ENCODE data around the gene MFSD11.
A peak's percentile ranks its signal among the peaks of the same experiment; 100 is the strongest.
"Not testable (repeated sequence)": the region's sequence is repeated elsewhere in the genome, so short reads cannot be mapped to it uniquely, and the experiment has no call there.

The MFSD11 gene

DNA sequence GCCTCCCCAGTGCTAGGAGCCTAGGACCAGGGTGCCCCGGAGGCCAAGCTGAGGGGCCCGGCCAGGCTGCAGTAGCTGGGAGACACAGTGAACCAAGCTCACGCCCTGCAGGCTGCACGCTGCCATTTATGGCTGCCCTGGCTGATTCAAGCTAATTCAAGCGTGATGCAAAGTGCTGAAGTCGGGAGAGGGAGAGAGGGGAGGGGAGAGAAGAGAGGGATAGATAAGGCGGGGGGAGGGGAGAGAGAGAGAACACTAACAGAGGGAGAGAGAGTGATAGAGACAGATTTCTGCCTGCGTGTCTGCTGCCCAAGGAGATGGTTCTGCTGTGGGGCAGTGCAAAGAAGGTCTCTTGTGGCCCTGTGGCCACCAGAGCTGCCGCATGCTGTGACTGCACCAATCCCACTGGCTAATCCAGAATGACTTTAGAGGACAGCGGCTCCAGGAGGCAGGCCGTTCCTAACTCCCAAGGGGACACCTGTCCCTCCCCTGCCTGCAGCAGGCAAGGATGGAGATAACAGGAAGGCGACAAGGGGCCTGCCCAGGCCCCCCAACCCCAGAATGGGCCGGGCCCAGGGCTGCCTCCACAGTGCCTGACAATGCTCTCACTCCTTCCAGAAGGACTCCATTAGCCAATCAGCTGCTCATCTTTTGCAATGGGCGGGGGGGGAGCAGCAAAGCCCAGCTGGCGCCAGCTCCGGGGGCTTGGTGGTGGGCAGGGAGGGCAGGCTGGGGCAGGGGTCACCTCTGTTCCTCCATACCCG is 40.0 kb upstream of the MFSD11 start:
- Histone ChIP-seq H3K36me3 (ENCODE audit: insufficient read depth, low read length) (no peaks in the 10 kb centered on the region), H3K27ac (peak overlapping the region; percentile 71), H3K4me3 (peak overlapping the region; percentile 51), H3K9me3 (ENCODE audit: low read depth, low read length) (no peaks in the 10 kb centered on the region), H3K9ac (ENCODE audit: insufficient read length) (peak overlapping the region; percentile 17)
- no peak for TF ChIP-seq POLR2AphosphoS5 (IDR thresholded peaks at IDR 0.05; ENCODE audit: borderline replicate concordance, low read depth, low read length)
- no peak for TF ChIP-seq FOXP2 (optimal IDR thresholded peaks at IDR 0.05; ENCODE audit: control extremely low read depth, extremely low read length, insufficient read depth)
- TF ChIP-seq EZH2 (IDR thresholded peaks at IDR 0.05) = no peak
- no peak for DNase-seq (ENCODE audit: low read depth, low spot score)

DNA sequence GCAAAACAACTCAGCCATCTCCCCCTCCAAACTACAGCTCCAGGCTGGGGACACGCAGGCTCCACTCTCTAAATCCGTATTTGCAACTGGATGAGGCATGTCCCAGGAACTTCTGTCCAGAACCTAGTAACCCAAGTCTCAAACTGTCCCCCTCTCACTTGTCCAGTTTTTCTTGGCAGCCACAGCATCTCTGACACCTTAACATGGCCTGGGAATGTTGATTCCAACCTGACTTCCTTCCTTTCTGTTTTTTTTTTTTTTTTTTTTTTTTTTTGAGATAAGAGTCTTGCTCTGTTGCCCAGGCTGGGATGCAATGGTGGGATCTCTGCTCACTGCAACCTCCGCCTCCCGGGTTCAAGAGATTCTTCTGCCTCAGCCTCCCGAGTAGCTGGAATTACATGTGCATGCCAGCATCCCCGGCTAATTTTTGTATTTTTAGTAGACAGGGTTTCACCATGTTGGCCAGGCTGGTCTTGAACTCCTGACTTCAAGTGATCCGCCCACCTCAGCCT is 39.4 kb upstream of the MFSD11 start:
- not testable (repeated sequence) for H3K9me3 ChIP-seq (ENCODE audit: low read depth, low read length); H3K36me3 ChIP-seq (ENCODE audit: insufficient read depth, low read length); H3K4me3 ChIP-seq; DNase-seq (ENCODE audit: low read depth, low spot score); H3K9ac ChIP-seq (ENCODE audit: insufficient read length); H3K27ac ChIP-seq

DNA sequence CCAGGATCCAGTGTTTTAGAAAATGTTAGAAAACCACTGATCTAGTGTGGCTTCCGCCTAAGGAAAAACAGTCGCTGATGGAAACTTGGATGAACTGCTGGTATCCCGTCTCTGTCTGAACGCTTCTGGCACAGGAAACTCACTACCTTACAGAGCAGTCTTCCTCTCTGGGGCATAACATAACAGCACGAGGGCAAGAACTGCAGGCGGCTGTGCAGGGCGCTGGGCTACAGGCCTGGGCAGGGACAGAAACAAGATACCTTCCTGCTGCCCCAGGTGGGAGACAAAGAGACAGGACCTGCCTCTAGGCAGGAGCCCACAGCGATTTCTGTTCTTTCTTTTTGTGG is 37.7 kb upstream of the MFSD11 start:
- TF ChIP-seq FOXP2 (optimal IDR thresholded peaks at IDR 0.05; ENCODE audit: control extremely low read depth, extremely low read length, insufficient read depth) (no peak), POLR2AphosphoS5 (IDR thresholded peaks at IDR 0.05; ENCODE audit: borderline replicate concordance, low read depth, low read length) (no peak), EZH2 (IDR thresholded peaks at IDR 0.05) (no peak)
- Histone ChIP-seq H3K27ac (no peak overlapping the region), H3K9ac (ENCODE audit: insufficient read length) (no peak overlapping the region), H3K36me3 (ENCODE audit: insufficient read depth, low read length) (no peaks in the 10 kb centered on the region), H3K9me3 (ENCODE audit: low read depth, low read length) (no peaks in the 10 kb centered on the region), H3K4me3 (no peak overlapping the region)
- no peak for DNase-seq (ENCODE audit: low read depth, low spot score)

DNA sequence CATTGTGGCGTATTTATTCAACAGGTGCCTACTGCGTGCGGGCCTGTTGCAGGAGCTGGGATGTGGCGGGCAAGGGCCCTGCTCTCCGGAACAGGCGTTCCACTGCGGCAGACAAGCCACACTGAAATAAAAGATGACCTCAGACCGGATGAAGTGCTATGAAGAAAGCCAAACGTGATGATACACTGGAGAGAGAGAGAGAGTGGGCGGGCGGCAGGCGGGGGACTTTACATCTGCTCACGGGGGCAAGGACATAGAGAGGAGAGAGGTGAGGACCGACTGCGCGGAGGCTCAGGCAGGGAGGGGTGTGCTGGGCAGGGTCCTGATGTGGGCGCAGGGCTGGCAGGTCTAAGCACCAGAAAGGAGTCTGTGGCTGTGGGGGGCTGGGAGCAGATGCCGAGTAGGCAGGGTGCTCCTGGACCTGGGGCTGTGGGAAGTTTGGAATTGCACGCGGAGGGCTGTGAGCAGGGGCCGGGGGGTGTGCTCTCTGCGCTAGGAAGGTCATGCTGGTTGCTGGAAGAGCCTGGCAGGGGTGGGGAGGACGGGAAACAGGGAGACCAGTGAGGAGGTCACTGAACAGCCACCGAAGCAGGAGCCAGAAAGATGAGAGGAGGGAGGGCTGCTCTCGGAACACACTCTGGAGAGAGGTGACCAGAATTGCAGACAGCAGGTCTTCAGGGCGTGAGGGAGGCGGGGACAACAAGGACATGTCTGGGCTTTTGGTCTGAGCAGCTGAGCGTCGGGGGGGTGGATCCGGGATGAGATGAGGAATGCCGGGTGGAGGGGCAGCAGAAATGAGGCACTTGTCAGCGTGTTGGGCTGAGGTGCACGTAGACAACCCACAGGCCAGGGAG is 37.1 kb upstream of the MFSD11 start:
- no peak overlapping the region for H3K9ac ChIP-seq (ENCODE audit: insufficient read length)
- H3K4me3 ChIP-seq = no peak overlapping the region
- no peaks in the 10 kb centered on the region for H3K36me3 ChIP-seq (ENCODE audit: insufficient read depth, low read length)
- no peak overlapping the region for H3K27ac ChIP-seq
- no peak for TF ChIP-seq EZH2 (IDR thresholded peaks at IDR 0.05)
- no peak for TF ChIP-seq POLR2AphosphoS5 (IDR thresholded peaks at IDR 0.05; ENCODE audit: borderline replicate concordance, low read depth, low read length)
- TF ChIP-seq FOXP2 (optimal IDR thresholded peaks at IDR 0.05; ENCODE audit: control extremely low read depth, extremely low read length, insufficient read depth) = no peak
- DNase-seq (ENCODE audit: low read depth, low spot score) = no peak
- no peaks in the 10 kb centered on the region for H3K9me3 ChIP-seq (ENCODE audit: low read depth, low read length)

DNA sequence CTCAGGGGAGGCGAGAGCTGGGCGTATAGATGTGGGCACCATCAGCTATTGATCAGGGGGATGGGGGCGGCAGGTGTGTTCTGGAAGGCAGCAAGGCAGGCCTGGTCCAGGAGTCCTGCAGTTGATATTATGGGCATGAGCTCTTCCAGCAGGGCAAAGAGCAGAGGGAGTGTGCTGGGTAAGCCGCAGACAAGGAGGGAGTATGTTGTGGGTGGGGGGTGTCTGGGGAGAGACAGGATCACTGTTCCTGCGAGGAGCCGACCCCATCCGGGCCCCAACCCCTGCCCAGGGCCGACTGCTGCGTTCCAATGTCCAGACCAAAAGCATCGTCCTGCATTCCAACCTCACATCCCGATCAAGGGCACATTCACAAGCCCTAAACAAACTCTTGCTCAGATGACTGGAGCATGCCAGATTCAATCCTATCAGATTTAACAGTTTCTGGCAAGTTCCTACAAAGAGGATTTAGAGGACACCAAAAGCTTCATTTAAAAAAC is 36.4 kb upstream of the MFSD11 start:
- Histone ChIP-seq H3K9ac (ENCODE audit: insufficient read length) (no peak overlapping the region), H3K9me3 (ENCODE audit: low read depth, low read length) (no peaks in the 10 kb centered on the region), H3K27ac (no peak overlapping the region), H3K36me3 (ENCODE audit: insufficient read depth, low read length) (no peaks in the 10 kb centered on the region), H3K4me3 (no peak overlapping the region)
- TF ChIP-seq FOXP2 (optimal IDR thresholded peaks at IDR 0.05; ENCODE audit: control extremely low read depth, extremely low read length, insufficient read depth) (no peak), EZH2 (IDR thresholded peaks at IDR 0.05) (no peak), POLR2AphosphoS5 (IDR thresholded peaks at IDR 0.05; ENCODE audit: borderline replicate concordance, low read depth, low read length) (no peak)
- DNase-seq (ENCODE audit: low read depth, low spot score) = no peak

DNA sequence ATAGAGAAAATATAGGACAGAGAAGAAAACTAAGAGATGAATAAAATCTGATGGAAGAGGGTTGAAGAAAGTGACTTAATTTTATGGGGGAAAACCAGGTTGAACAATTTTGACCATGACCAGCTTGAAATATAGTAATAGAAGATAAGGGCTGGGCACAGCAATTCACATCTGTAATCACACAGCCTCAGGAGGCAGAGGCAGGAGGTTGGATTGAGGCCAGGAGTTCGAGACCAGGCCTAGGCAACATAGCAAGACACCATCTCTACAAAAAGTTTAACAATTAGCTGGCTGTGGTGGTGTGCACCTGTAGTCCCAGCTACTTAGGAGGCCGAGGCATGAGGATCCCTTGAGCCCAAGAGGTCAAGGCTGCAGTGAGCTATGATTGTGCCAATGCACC is 35.8 kb upstream of the MFSD11 start:
- Histone ChIP-seq H3K36me3 (ENCODE audit: insufficient read depth, low read length) (no peaks in the 10 kb centered on the region), H3K9me3 (ENCODE audit: low read depth, low read length) (no peaks in the 10 kb centered on the region), H3K27ac (no peak overlapping the region), H3K9ac (ENCODE audit: insufficient read length) (no peak overlapping the region), H3K4me3 (no peak overlapping the region)
- no peak for DNase-seq (ENCODE audit: low read depth, low spot score)
- TF ChIP-seq FOXP2 (optimal IDR thresholded peaks at IDR 0.05; ENCODE audit: control extremely low read depth, extremely low read length, insufficient read depth) (no peak), EZH2 (IDR thresholded peaks at IDR 0.05) (no peak), POLR2AphosphoS5 (IDR thresholded peaks at IDR 0.05; ENCODE audit: borderline replicate concordance, low read depth, low read length) (no peak)

DNA sequence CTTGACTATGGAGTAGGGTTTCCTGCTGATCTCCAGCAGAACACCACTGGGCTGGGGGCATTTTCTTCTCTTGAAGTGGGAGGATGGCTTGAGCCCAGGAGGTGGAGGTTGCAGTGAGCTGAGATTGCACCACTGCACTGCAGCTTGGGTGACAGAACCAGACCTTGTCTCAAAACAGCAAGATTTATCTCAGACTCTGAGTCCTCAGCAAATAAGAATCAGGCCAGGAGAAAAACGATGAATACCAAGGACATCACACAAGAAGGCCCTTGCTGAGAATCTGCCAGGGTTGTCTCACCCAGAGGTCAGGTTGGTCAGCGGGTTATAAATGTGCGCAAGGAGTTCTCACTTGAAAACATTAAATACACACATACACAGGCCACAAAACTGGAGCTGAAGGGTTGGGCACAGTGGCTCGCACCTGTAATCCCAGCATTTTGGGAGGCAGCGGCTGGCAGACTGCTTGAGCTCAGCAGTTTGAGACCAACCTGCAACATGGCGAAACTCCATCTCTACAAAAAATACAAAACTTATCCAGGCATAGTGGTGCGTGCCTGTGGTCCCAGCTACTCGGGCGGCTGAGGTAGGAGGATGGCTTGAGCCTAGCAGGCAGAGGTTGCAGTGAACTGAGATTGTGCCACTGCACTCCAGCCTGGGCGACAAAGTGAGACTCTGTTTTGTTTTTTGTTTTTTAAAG is 34.8 kb upstream of the MFSD11 start:
- Histone ChIP-seq H3K4me3 (no peak overlapping the region), H3K27ac (no peak overlapping the region), H3K36me3 (ENCODE audit: insufficient read depth, low read length) (no peaks in the 10 kb centered on the region), H3K9ac (ENCODE audit: insufficient read length) (no peak overlapping the region), H3K9me3 (ENCODE audit: low read depth, low read length) (no peaks in the 10 kb centered on the region)
- no peak for TF ChIP-seq POLR2AphosphoS5 (IDR thresholded peaks at IDR 0.05; ENCODE audit: borderline replicate concordance, low read depth, low read length)
- no peak for TF ChIP-seq FOXP2 (optimal IDR thresholded peaks at IDR 0.05; ENCODE audit: control extremely low read depth, extremely low read length, insufficient read depth)
- TF ChIP-seq EZH2 (IDR thresholded peaks at IDR 0.05) = no peak
- no peak for DNase-seq (ENCODE audit: low read depth, low spot score)

DNA sequence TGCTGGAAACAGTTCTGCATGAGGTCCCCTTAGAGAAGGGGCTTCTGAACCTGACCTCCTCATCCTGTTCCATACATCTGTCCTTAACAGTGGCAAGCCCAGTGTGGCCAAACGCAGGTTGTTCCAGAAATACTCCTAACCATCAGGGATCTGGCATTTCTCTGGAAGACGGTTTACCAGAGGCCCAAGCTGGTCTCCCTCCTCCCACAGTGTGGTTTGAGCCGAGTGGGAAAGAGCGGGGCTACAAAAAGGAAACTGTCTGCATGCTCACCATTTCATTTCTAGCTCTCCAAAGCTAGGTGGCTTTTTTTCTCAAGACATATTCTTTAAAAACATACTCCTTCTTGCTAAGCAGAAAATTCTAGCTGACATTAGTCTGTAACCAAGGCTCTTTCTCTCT is 33.1 kb upstream of the MFSD11 start:
- H3K4me3 ChIP-seq = no peak overlapping the region
- no peak for DNase-seq (ENCODE audit: low read depth, low spot score)
- H3K27ac ChIP-seq = 0 out of 2 replicates have a peak overlapping the region, but pooled peaks have one; percentile 51
- H3K9ac ChIP-seq (ENCODE audit: insufficient read length) = no peak overlapping the region
- no peaks in the 10 kb centered on the region for H3K9me3 ChIP-seq (ENCODE audit: low read depth, low read length)
- no peaks in the 10 kb centered on the region for H3K36me3 ChIP-seq (ENCODE audit: insufficient read depth, low read length)
- TF ChIP-seq FOXP2 (optimal IDR thresholded peaks at IDR 0.05; ENCODE audit: control extremely low read depth, extremely low read length, insufficient read depth) = no peak
- TF ChIP-seq POLR2AphosphoS5 (IDR thresholded peaks at IDR 0.05; ENCODE audit: borderline replicate concordance, low read depth, low read length) = no peak
- TF ChIP-seq EZH2 (IDR thresholded peaks at IDR 0.05) = no peak

Measured in SK-N-MC (cell line).